Bronchial epithelial cell (primary cell): ENCODE measurements around the gene RIMBP3B. TPM values are rescaled to one million over a fixed set of nuclear protein-coding genes. Genes with fewer than 3 reads are reported as not detected.
"Not testable (repeated sequence)": the region's sequence is repeated elsewhere in the genome, so short reads cannot be mapped to it uniquely, and the experiment has no call there.

ENCODE experiments used
- DNase-seq: peaks from one replicate; pipeline ENCODE4 v3.0.0-alpha.2; 2010; ENCODE audit warnings: low read depth
- FAIRE-seq: peaks from 2 replicates; lab custom pipeline; 2011; peaks lifted over from hg19 to GRCh38; lab: Jason Lieb, UNC
- H3K27me3 ChIP-seq: 2 replicates; pipeline ENCODE4 v1.5.1; 2011; ENCODE audit warnings: low read length; ENCODE audit not compliant: control insufficient read depth, insufficient read depth
- H3K36me3 ChIP-seq: 2 replicates; pipeline ENCODE4 v1.5.1; 2011; ENCODE audit warnings: low read length; ENCODE audit not compliant: control insufficient read depth, insufficient read depth
- H3K4me3 ChIP-seq: 2 replicates; pipeline ENCODE4 v1.5.1; 2011; ENCODE audit warnings: mild to moderate bottlenecking, low read depth, low read length, control low read depth
- total RNA-seq: library from RNA; depleted of rRNA; stranded (reverse); fragments of >200 nt; gene quantifications from 2 replicates; pipeline ENCODE4 v1.2.1, GENCODE V29; 2014

Gene RIMBP3B
- total RNA-seq, 1 donor from 2014 or later = not detected

GRCh38 chr22:21390013-21390412 lies 6.5 kb downstream of the RIMBP3B start:
- DNase-seq, H3K27me3 ChIP-seq, H3K36me3 ChIP-seq, FAIRE-seq, H3K4me3 ChIP-seq: not testable (repeated sequence)

- not testable (repeated sequence) for H3K27me3 ChIP-seq, FAIRE-seq, H3K4me3 ChIP-seq, H3K36me3 ChIP-seq, DNase-seq
Observed at GRCh38 chr22:21394613-21395012, 11.1 kb downstream of the RIMBP3B start.

- not testable (repeated sequence) for H3K36me3 ChIP-seq, DNase-seq, FAIRE-seq, H3K27me3 ChIP-seq, H3K4me3 ChIP-seq
Observed at GRCh38 chr22:21401197-21401969, 17.8 kb downstream of the RIMBP3B start.

GRCh38 chr22:21402763-21403314 lies 19.3 kb downstream of the RIMBP3B start:
- not testable (repeated sequence) for H3K27me3 ChIP-seq, FAIRE-seq, H3K36me3 ChIP-seq, DNase-seq, H3K4me3 ChIP-seq

- not testable (repeated sequence) for H3K27me3 ChIP-seq, FAIRE-seq, H3K36me3 ChIP-seq, DNase-seq, H3K4me3 ChIP-seq
Observed at GRCh38 chr22:21407139-21407538, 23.6 kb downstream of the RIMBP3B start.

GRCh38 chr22:21407792-21408191 lies 24.2 kb downstream of the RIMBP3B start:
- not testable (repeated sequence) for H3K4me3 ChIP-seq, H3K27me3 ChIP-seq, H3K36me3 ChIP-seq, FAIRE-seq, DNase-seq

- not testable (repeated sequence) for H3K4me3 ChIP-seq, FAIRE-seq, H3K36me3 ChIP-seq, H3K27me3 ChIP-seq, DNase-seq
Observed at GRCh38 chr22:21416375-21416774, 32.8 kb downstream of the RIMBP3B start.

- H3K27me3 ChIP-seq, FAIRE-seq, H3K36me3 ChIP-seq, DNase-seq, H3K4me3 ChIP-seq: not testable (repeated sequence)
Observed at GRCh38 chr22:21417227-21417746, 33.7 kb downstream of the RIMBP3B start, which contains the start of gene HIC2. HIC2 (plus strand) TSS chr22:21417371; CDS start chr22:21442832, 25,461 bp downstream.

GRCh38 chr22:21417853-21418252 lies 34.3 kb downstream of the RIMBP3B start:
- H3K36me3 ChIP-seq, H3K27me3 ChIP-seq, DNase-seq, FAIRE-seq, H3K4me3 ChIP-seq: not testable (repeated sequence)

- not testable (repeated sequence) for H3K36me3 ChIP-seq, DNase-seq, H3K27me3 ChIP-seq, H3K4me3 ChIP-seq, FAIRE-seq
Observed at GRCh38 chr22:21418974-21419638, 35.6 kb downstream of the RIMBP3B start.

- not testable (repeated sequence) for H3K4me3 ChIP-seq, H3K27me3 ChIP-seq, DNase-seq, FAIRE-seq, H3K36me3 ChIP-seq
Observed at GRCh38 chr22:21420180-21420763, 36.7 kb downstream of the RIMBP3B start.

- not testable (repeated sequence) for H3K36me3 ChIP-seq, H3K27me3 ChIP-seq, H3K4me3 ChIP-seq, DNase-seq, FAIRE-seq
Observed at GRCh38 chr22:21424084-21424709, 40.6 kb downstream of the RIMBP3B start.

- not testable (repeated sequence) for H3K36me3 ChIP-seq, H3K27me3 ChIP-seq, FAIRE-seq, H3K4me3 ChIP-seq, DNase-seq
Observed at GRCh38 chr22:21434378-21435233, 51.1 kb downstream of the RIMBP3B start.
